Natural killer cell treated with Interleukin-12 subunit alpha and Interleukin-12 subunit beta and Interleukin-15 and Interleukin-18, amount 100 ng/mL, for 72 hours (primary cell): ENCODE measurements around the gene LRRIQ4. TPM values are rescaled to one million over a fixed set of nuclear protein-coding genes. Genes with fewer than 3 reads are reported as not detected.
A peak's percentile ranks its signal among the peaks of the same experiment; 100 is the strongest.

Experiments used
- ATAC-seq, 2 donors: fragments of 150-1000 bp; cut with Tn5 transposase in 1 of 2; sonication (Bioruptor Pico), chemical (Tn5 transposase) in 1 of 2; 2 replicates each; pipeline ENCODE4 v1.10.0; 2021
- DNase-seq: peaks from one replicate; pipeline ENCODE4 v3.0.0; 2022; ENCODE audit warnings: low spot score
- H3K27ac Mint-ChIP-seq, 2 donors: 1 replicate in 1 of 2; 2 replicates in 1 of 2; pipeline ENCODE4 v1.8.0; 2022; ENCODE audit warnings: mixed read lengths in 2 of 2, mild to moderate bottlenecking in 1 of 2, moderate library complexity in 1 of 2
- H3K27me3 Mint-ChIP-seq, 2 donors: 1 replicate in 1 of 2; 2 replicates in 1 of 2; pipeline ENCODE4 v1.8.0; 2022; ENCODE audit warnings: mixed read lengths in 2 of 2
- H3K36me3 Mint-ChIP-seq: one replicate; pipeline ENCODE4 v1.8.0; 2022; ENCODE audit warnings: mixed read lengths
- H3K4me1 Mint-ChIP-seq, 2 donors: 1 replicate in 1 of 2; 2 replicates in 1 of 2; pipeline ENCODE4 v1.8.0; 2022; ENCODE audit warnings: low read depth in 2 of 2, mixed read lengths in 2 of 2, mild to moderate bottlenecking in 1 of 2
- H3K4me3 Mint-ChIP-seq: one replicate; pipeline ENCODE4 v1.8.0; 2022; ENCODE audit warnings: mixed read lengths
- H3K9me3 Mint-ChIP-seq: 2 replicates; pipeline ENCODE4 v1.8.0; 2022; ENCODE audit warnings: mixed read lengths
- total RNA-seq, 2 donors: library from RNA; stranded (reverse); gene quantifications; one replicate each; pipeline ENCODE4 v1.2.3, GENCODE V29; 2022

Gene LRRIQ4
- total RNA-seq, 2 donors from 2014 or later, result not detected

DNA sequence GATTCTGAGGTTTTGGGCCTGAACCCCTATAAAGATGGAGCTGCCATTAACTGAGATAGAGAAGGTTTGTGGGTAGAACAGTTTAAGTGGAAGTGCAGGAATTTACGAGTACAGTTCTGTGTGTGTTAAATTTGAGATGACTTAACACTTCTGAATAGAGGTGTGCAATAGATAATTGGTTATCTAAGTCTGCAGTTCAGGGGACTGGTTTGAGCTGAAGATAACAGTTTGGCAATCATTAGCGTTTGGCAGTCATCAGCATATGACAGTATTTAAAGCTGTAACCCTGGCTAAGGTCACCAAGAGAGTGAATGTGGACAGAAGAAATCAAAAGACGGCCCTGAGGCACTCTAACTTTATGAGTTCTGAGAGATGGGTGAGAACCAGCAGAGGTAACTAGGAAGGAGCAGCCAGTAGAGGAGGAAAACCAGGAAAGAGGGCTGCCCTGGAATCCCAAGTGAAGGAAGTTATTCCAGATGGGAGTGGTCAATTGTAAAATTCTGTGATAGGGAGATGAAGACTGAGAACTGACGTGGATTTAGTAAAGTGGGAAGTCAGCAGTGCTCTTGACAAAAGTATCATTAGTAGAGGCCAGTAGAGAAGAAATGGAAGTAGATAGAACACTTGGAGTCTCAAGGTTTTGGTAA, 31.3 kb upstream of the LRRIQ4 start:
- Mint-ChIP-seq H3K36me3 (peaks cover 45% of the 10 kb centered on the region), H3K9me3 (no peaks in the 10 kb centered on the region), H3K27ac (peak overlapping the region; percentile 76 to 83), H3K4me3 (peak overlapping the region; percentile 79), H3K27me3 (no peaks in the 10 kb centered on the region), H3K4me1 (peaks cover 28 to 37% of the 10 kb centered on the region in 2 donors)
- DNase-seq (no peak), ATAC-seq (peak in 1 of 2 donors; percentile 48)

DNA sequence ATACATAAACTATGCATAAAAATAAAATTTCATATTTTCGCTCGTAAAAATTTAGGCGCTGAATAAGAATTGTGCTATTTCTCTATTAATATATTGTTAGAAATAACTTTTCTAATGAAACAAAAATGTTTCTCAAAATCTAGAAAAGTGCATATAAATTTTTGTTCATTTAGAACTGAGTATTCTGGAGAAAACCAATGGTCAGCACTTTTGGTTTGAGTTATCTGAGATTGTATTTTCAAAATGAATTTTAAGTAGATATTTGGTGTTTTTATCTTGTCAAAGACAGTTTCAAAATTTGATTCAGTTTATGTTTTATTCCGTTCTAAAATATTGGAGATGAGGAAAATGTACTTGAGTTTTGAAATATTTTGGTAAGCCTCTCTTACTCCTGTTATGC, 25.6 kb upstream of the LRRIQ4 start:
- ATAC-seq, result no peak
- H3K9me3 Mint-ChIP-seq, result no peaks in the 10 kb centered on the region
- no peak overlapping the region for H3K4me3 Mint-ChIP-seq
- H3K27ac Mint-ChIP-seq, result no peak overlapping the region
- peaks cover 24% of the 10 kb centered on the region for H3K36me3 Mint-ChIP-seq
- H3K27me3 Mint-ChIP-seq, result no peaks in the 10 kb centered on the region
- DNase-seq, result no peak
- H3K4me1 Mint-ChIP-seq, result peaks cover 7 to 14% of the 10 kb centered on the region in 2 donors

DNA sequence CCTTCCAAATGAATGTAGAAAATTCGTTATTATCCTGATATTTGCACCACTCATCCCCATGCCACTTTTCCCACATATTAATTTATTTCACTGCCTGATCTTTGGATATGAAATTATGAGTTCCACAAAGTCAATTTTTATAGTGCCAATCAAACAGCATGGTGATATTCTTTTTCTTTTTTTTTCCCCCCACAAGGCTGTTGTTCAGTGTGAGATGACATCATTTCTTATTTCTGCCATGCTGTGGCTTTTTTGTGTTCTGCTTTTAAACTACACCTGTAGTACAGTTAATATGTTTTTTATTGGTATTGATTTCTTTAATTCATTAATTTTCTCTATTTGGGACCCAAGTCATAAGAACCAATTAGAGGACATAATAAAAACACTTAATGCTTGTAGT, 24.9 kb upstream of the LRRIQ4 start:
- H3K27me3 Mint-ChIP-seq, result no peaks in the 10 kb centered on the region
- H3K36me3 Mint-ChIP-seq, result peaks cover 20% of the 10 kb centered on the region
- no peak overlapping the region for H3K27ac Mint-ChIP-seq
- DNase-seq (no peak), ATAC-seq (no peak)
- H3K9me3 Mint-ChIP-seq, result no peaks in the 10 kb centered on the region
- H3K4me1 Mint-ChIP-seq, result peaks cover 7 to 14% of the 10 kb centered on the region in 2 donors
- H3K4me3 Mint-ChIP-seq, result no peak overlapping the region

DNA sequence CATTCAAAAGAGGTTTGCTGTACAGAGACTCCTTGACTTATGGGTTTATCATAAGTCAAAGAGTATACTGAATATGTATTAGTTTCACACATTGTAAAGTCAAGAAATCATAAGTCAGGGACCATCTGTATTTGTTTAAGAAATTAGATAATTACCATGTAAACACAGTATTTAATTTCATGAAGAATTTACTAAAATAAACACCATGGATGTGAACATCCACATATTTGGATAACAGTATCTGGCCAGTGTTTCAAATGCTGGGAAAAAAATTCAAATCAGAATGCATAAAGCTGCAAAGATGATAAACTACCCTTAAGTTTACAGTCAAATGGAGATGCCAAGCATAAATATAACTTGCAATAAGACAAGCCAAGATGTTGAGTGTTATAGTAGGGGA, 22.5 kb upstream of the LRRIQ4 start:
- no peak overlapping the region for H3K27ac Mint-ChIP-seq
- ATAC-seq (no peak), DNase-seq (no peak)
- peaks cover 7 to 14% of the 10 kb centered on the region in 2 donors for H3K4me1 Mint-ChIP-seq
- no peaks in the 10 kb centered on the region for H3K27me3 Mint-ChIP-seq
- H3K36me3 Mint-ChIP-seq, result peaks cover 19% of the 10 kb centered on the region
- H3K9me3 Mint-ChIP-seq, result no peaks in the 10 kb centered on the region
- H3K4me3 Mint-ChIP-seq, result no peak overlapping the region

DNA sequence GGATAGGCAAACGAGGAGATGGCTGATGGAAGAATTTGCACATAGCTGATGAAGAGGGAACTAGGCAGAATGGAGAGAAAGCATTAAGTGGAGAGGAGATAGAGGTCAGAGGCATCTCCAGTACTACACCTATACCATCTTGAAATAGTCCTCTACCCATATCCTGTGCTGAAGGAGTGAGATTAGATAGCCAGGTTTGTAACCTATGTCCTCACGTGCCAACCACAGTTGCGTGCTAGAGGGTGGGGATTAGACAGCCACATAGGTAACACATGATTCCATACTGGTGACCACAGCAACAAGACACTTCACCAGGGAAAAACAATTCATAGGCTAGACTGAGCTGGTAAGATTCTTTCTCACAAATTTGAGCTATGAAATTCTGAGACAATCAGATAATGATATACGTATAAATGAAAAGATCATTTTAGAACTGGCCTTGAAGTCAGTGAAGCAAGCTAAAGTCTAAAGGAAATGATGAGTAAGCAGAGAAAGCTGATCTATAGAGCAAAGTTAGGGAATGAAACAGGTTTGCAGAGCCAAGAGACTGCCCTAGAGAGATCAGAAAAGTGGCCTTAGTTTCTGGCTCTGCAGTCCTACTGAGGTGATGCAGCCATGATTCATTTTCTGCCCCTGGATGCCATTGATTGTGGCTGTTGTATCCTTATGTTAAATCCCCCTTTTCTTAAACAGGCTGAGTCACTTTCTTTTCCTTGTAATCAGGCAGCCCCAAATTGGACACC, 21.8 kb upstream of the LRRIQ4 start:
- DNase-seq (no peak), ATAC-seq (peak in 1 of 2 donors; percentile 36)
- Mint-ChIP-seq H3K27me3 (no peaks in the 10 kb centered on the region), H3K27ac (peak overlapping the region in 1 of 2 donors; percentile 0), H3K36me3 (peaks cover 12% of the 10 kb centered on the region), H3K4me3 (no peak overlapping the region), H3K4me1 (peaks cover 7 to 14% of the 10 kb centered on the region in 2 donors), H3K9me3 (no peaks in the 10 kb centered on the region)

DNA sequence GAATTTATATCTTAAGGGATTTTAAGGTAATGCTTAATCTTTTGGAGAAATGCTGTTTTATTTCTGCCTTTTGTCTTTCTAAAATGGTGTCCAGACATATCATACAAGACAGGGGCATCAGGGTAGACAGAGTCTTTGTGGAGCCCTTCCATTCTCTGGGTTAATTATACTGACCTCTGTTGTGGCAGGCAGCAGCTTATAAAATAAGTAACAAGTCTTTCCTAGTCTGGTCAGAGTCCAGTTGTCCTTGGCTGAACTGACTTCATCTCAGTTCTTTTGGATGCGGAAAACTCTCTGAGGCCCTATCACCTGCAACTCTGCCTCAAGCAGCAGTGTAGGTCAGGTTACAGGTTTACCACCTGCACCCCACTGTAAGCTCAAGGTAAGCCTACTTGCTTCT, 20.3 kb upstream of the LRRIQ4 start:
- Mint-ChIP-seq H3K4me3 (no peak overlapping the region), H3K27ac (no peak overlapping the region), H3K4me1 (peaks cover 7 to 14% of the 10 kb centered on the region in 2 donors), H3K36me3 (peaks cover 7% of the 10 kb centered on the region), H3K27me3 (no peaks in the 10 kb centered on the region), H3K9me3 (no peaks in the 10 kb centered on the region)
- no peak for DNase-seq
- ATAC-seq, result no peak

DNA sequence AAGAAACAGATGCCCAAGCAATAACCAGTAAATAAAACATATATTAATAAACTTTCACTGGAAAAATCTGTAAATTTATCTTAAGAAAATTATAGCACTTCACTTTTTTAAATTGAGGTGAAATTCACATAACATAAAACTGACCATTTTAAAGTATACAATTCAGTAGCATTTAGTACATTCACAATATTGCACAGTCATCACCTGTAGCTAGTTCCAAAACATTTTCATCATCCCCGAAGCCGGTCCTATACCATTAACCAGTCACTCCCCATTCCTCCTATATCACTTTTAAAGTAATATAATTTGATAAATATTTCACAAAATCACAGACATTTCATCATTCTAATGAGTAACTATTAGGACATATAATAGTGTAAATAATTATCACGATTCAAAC, 8.0 kb upstream of the LRRIQ4 start:
- H3K36me3 Mint-ChIP-seq, result no peaks in the 10 kb centered on the region
- ATAC-seq (no peak), DNase-seq (no peak)
- no peaks in the 10 kb centered on the region for H3K9me3 Mint-ChIP-seq
- H3K27ac Mint-ChIP-seq, result no peak overlapping the region
- no peak overlapping the region for H3K4me3 Mint-ChIP-seq
- no peaks in the 10 kb centered on the region for H3K27me3 Mint-ChIP-seq
- H3K4me1 Mint-ChIP-seq, result peaks cover 0 to 2% of the 10 kb centered on the region in 2 donors

DNA sequence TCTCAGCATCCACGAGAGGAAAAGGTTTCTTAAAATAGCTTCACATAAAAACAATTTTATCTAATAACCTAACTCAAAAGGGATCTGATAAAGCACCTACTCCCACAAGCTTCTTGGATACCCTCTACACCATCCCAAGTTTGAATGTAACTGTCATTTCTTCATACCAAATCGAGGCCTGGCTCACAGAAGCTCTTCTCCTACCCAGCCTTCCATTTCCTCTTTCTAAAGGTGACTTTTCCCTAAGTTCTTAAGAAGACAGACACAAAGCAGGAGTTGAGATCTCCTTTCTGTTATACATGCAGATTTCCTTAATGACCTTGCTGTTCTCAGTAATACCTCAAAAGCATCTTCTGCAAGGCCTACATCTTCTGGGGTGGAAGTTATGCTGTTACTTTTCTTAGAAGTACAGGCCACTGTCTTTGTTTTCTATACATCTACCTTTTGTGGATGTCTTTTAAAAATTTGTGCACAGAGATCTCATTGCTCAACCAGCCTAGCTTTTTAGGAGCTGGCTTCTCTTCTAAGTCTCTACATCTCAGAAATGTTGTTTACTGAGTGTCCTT, 3.4 kb upstream of the LRRIQ4 start:
- no peaks in the 10 kb centered on the region for H3K9me3 Mint-ChIP-seq
- no peaks in the 10 kb centered on the region for H3K27me3 Mint-ChIP-seq
- peaks cover 24% of the 10 kb centered on the region in 2 donors for H3K4me1 Mint-ChIP-seq
- H3K27ac Mint-ChIP-seq, result no peak overlapping the region
- DNase-seq (no peak), ATAC-seq (no peak)
- H3K4me3 Mint-ChIP-seq, result no peak overlapping the region
- no peaks in the 10 kb centered on the region for H3K36me3 Mint-ChIP-seq

DNA sequence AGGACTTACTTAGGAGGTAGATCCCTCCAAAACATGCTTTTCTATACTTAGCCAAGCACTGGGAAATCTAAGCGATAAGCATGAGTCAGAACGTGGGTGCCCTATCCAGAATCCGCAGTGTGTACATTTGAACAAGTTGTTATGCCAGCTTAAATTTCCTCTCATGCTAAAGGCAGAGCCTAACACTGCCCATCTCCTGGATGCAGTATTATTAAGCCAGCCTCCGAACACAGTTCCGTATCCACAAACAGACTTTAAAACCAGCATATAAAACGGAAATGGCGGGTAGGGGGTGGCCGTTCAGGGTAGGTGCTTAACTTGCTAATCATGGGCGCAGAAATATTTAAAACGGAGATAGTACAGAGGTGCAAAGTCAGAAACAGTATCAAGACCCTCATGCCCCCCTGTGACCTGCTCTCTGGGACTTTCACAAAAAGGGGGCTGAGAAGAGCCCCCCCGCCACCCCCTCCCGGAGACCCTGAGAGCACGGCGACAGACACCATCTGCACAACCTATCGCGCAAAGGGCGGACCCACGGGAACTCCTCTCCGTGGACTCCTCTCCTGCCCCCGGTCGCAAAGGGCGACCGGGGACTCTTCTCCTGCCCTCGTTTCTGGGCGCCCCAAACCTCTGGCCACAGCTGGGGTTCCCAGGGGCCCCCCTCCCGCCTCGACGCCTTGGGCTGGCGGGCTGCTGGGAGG, 889 bp upstream of the LRRIQ4 start:
- DNase-seq (no peak), ATAC-seq (peak; percentile 11 to 17)
- peak overlapping the region; percentile 75 for H3K4me3 Mint-ChIP-seq
- peaks cover 25 to 26% of the 10 kb centered on the region in 2 donors for H3K4me1 Mint-ChIP-seq
- peaks cover 4% of the 10 kb centered on the region for H3K9me3 Mint-ChIP-seq
- H3K27ac Mint-ChIP-seq, result peak overlapping the region in 1 of 2 donors; percentile 50
- peaks cover 6 to 7% of the 10 kb centered on the region in 2 donors for H3K27me3 Mint-ChIP-seq
- peaks cover 14% of the 10 kb centered on the region for H3K36me3 Mint-ChIP-seq

DNA sequence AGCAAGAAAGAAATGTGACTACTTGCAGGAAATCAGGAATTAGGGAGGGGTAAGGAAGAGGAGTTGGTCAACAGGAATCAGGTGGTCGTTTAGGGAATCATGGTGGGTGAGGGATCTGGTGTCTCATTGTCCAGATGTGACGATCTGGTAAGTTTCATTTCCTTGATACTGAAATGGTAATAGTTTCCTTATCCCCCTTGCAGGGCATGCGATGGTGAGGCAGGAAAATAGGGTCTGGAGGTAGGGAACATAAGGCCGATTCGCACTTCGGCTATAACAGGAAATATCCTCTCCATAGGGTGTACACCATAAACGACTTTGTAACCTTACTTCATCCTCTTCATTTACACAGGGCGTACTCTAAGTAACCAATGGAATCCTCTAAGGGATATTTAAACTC, 608 bp downstream of the LRRIQ4 start:
- H3K27me3 Mint-ChIP-seq, result peaks cover 15 to 22% of the 10 kb centered on the region in 2 donors
- H3K36me3 Mint-ChIP-seq, result peaks cover 20% of the 10 kb centered on the region
- DNase-seq, result no peak
- H3K9me3 Mint-ChIP-seq, result peaks cover 4% of the 10 kb centered on the region
- ATAC-seq, result no peak
- peak overlapping the region; percentile 89 for H3K4me3 Mint-ChIP-seq
- H3K4me1 Mint-ChIP-seq, result peaks cover 25 to 26% of the 10 kb centered on the region in 2 donors
- peak overlapping the region; percentile 69 to 90 for H3K27ac Mint-ChIP-seq

DNA sequence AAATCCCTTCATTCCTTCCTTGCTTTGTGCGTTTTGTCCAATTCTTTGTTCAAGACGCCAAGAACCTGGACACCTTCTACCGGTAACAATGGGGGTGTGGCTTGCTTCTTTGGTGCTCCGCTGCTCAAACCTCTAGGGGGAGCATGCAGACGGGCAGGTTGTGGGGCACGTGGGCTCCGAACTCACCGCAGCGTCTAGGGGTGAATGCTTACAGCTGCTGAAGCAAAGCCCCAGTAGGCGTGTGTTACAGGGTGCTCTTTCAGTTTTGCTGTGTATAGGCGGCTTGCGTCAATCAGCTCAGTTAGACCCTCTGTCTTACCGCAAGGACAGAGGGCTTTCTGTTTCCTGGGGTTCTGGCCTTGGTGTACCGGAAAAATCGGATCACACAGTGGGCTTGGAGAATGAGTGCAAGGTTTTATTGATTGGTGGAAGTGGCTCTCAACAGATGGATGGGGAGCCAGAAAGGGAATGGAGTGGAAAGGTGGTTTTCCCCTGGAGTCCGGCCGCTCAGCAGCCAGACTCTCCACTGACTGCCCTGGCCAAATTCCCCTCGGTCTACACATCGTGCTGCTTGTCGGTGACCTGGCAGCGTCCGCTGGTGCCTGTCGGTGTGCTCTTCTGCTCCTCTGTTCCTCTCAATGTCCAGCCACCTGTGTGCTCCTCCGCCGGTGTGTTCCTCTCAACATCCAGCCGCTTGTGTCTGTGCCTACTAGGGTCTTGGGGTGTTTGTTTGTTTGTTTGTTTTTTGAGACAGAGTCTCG, 1.3 kb downstream of the LRRIQ4 start:
- H3K9me3 Mint-ChIP-seq, result peaks cover 4% of the 10 kb centered on the region
- H3K36me3 Mint-ChIP-seq, result peaks cover 20% of the 10 kb centered on the region
- H3K4me3 Mint-ChIP-seq, result peak overlapping the region; percentile 89
- H3K27me3 Mint-ChIP-seq, result peaks cover 17 to 25% of the 10 kb centered on the region in 2 donors
- ATAC-seq (peak; percentile 88), DNase-seq (peak; percentile 77)
- peaks cover 25 to 26% of the 10 kb centered on the region in 2 donors for H3K4me1 Mint-ChIP-seq
- H3K27ac Mint-ChIP-seq, result peak overlapping the region; percentile 69 to 90

DNA sequence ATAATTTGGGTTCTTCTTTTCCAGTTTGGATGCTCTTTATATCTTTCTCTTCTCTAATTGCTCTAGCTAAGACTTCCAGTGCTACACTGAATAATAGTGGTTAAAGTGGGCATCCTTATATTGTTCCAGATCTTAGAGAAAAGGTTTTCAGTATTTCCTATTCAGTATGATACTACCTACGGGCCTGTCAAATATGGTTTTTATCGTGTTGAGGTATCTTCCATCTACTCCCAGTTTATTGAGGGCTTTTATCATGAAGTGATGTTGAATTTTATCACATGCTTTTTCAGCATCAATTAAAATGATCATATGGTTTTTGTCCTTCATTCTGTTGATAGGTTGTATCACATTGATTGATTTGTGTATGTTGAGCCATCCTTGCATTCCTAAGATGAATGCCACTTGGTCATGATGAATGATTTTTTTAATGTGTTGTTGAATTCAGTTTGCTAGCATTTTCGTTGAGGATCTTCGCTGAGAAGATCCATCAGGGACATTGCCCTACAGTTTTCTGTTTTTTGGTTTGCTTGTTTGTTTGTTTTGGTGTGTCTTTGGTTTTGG, 3.0 kb downstream of the LRRIQ4 start:
- DNase-seq, result no peak
- peaks cover 19 to 25% of the 10 kb centered on the region in 2 donors for H3K27me3 Mint-ChIP-seq
- no peak for ATAC-seq
- peaks cover 20% of the 10 kb centered on the region for H3K36me3 Mint-ChIP-seq
- H3K9me3 Mint-ChIP-seq, result peaks cover 4% of the 10 kb centered on the region
- H3K4me1 Mint-ChIP-seq, result peaks cover 25 to 26% of the 10 kb centered on the region in 2 donors
- H3K4me3 Mint-ChIP-seq, result no peak overlapping the region
- no peak overlapping the region for H3K27ac Mint-ChIP-seq

DNA sequence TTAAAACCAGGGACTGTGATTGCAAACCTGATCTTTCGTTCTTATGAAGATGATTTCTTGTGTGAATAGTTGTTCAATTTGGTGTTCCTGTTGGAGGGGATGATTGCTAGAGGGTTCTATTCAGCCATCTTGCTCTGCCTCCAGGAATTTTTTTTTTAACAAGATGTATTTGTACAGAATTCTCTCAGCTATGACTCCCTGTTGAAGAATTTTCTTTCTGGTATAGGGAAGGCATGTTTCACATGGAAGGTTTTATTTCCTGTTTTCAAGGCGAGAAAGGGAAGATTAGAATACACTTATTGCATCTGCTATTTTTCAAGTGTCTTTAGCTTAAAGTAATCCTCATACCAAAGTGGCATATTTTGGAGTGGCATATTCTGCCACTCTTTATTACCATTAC, 5.6 kb downstream of the LRRIQ4 start:
- no peak overlapping the region for H3K27ac Mint-ChIP-seq
- no peak for ATAC-seq
- H3K36me3 Mint-ChIP-seq, result peaks cover 20% of the 10 kb centered on the region

More for the DNA sequence above, 5.6 kb downstream of the LRRIQ4 start:
- DNase-seq, result no peak
- Mint-ChIP-seq H3K4me1 (peaks cover 11 to 12% of the 10 kb centered on the region in 2 donors), H3K9me3 (peaks cover 4% of the 10 kb centered on the region), H3K4me3 (no peak overlapping the region), H3K27me3 (peaks cover 22 to 39% of the 10 kb centered on the region in 2 donors)
